Activated CD8-positive, alpha-beta memory T cell treated with anti-CD3 and anti-CD28 coated beads, Interleukin-2, amount 10 ng/mL, durations not matched to agents 7 days and 5 days (primary cell): Measurements from ENCODE around the gene INPP4A. TPM values are rescaled to one million over a fixed set of nuclear protein-coding genes. Genes with fewer than 3 reads are reported as not detected.
A peak's percentile ranks its signal among the peaks of the same experiment; 100 is the strongest.

ENCODE experiments used
- ATAC-seq: fragments of 150-1000 bp; cut with Tn5 transposase; one replicate; pipeline ENCODE4 v1.10.0; 2021; ENCODE audit warnings: moderate library complexity
- CTCF ChIA-PET: fragments of 350-600 bp; sonication (Branson Sonifier 250); formaldehyde crosslinking; loops from one replicate; lab custom pipeline; 2021; ENCODE audit warnings: antibody characterized with exemption; lab: Charles Lee
- DNase-seq: peaks from one replicate; pipeline ENCODE4 v3.0.0-alpha.2; 2020
- H3K27ac Mint-ChIP-seq: one replicate; pipeline ENCODE4 v1.8.0; 2021; ENCODE audit warnings: mild to moderate bottlenecking, mixed read lengths
- H3K27me3 Mint-ChIP-seq: one replicate; pipeline ENCODE4 v1.8.0; 2021; ENCODE audit warnings: mixed read lengths
- H3K36me3 Mint-ChIP-seq: one replicate; pipeline ENCODE4 v1.8.0; 2021; ENCODE audit warnings: mild to moderate bottlenecking, mixed read lengths
- H3K4me1 Mint-ChIP-seq: one replicate; pipeline ENCODE4 v1.8.0; 2021; ENCODE audit warnings: mixed read lengths
- H3K4me3 Mint-ChIP-seq: one replicate; pipeline ENCODE4 v1.8.0; 2021; ENCODE audit warnings: mild to moderate bottlenecking, moderate library complexity, mixed read lengths
- H3K9me3 Mint-ChIP-seq: one replicate; pipeline ENCODE4 v1.8.0; 2022; ENCODE audit warnings: low read depth, mixed read lengths
- total RNA-seq, 2 experiments: library from RNA; stranded (reverse); gene quantifications; one replicate each; pipeline ENCODE4 v1.2.3, GENCODE V29; 2021

The INPP4A gene
- total RNA-seq, 2 experiments from 2014 or later: 144 to 229 TPM

GRCh38 chr2:98442488-98442887 lies 2.2 kb upstream of the INPP4A start:
- CTCF ChIA-PET: interaction anchor here (0.7 to 1.4 kb wide), 7 partner anchors 11 to 45 kb away, joined by 3 to 7 read pairs (median 4); no protein-coding TSS in a partner anchor
- Mint-ChIP-seq H3K9me3 (peaks cover 7% of the 10 kb centered on the region), H3K4me3 (no peak overlapping the region), H3K27ac (no peak overlapping the region), H3K4me1 (peaks cover 45% of the 10 kb centered on the region), H3K27me3 (no peaks in the 10 kb centered on the region), H3K36me3 (peaks cover 44% of the 10 kb centered on the region)
- no peak for ATAC-seq
- no peak for DNase-seq

- peaks cover 3% of the 10 kb centered on the region for H3K9me3 Mint-ChIP-seq
These were observed 572 bp downstream of the INPP4A start for GRCh38 chr2:98445177-98445682.

GRCh38 chr2:98445683-98446581 lies 1.3 kb downstream of the INPP4A start:
- H3K4me1 Mint-ChIP-seq: peaks cover 44% of the 10 kb centered on the region
- H3K4me3 Mint-ChIP-seq: peak overlapping the region; percentile 88
- peaks cover 3% of the 10 kb centered on the region for H3K9me3 Mint-ChIP-seq
- ATAC-seq (peak; percentile 18), DNase-seq (peak; percentile 70)
- H3K27ac Mint-ChIP-seq: peak overlapping the region; percentile 90
- H3K27me3 Mint-ChIP-seq: no peaks in the 10 kb centered on the region
- H3K36me3 Mint-ChIP-seq: peaks cover 32% of the 10 kb centered on the region
- CTCF ChIA-PET: interaction anchor here (0.9 to 7.1 kb wide), 10 partner anchors 7 to 73 kb away, joined by 3 to 79 read pairs (median 6); no protein-coding TSS in a partner anchor

More at GRCh38 chr2:98445177-98445682, 572 bp downstream of the INPP4A start:
- DNase-seq (no peak), ATAC-seq (peak; percentile 14)
- Mint-ChIP-seq H3K27ac (peak overlapping the region; percentile 90), H3K27me3 (no peaks in the 10 kb centered on the region), H3K4me3 (peak overlapping the region; percentile 88), H3K36me3 (peaks cover 37% of the 10 kb centered on the region), H3K4me1 (peaks cover 40% of the 10 kb centered on the region)
- CTCF ChIA-PET: interaction anchor here (1.4 to 7.1 kb wide), 2 partner anchors 19 to 27 kb away, joined by 5 to 79 read pairs; no protein-coding TSS in a partner anchor

DNA sequence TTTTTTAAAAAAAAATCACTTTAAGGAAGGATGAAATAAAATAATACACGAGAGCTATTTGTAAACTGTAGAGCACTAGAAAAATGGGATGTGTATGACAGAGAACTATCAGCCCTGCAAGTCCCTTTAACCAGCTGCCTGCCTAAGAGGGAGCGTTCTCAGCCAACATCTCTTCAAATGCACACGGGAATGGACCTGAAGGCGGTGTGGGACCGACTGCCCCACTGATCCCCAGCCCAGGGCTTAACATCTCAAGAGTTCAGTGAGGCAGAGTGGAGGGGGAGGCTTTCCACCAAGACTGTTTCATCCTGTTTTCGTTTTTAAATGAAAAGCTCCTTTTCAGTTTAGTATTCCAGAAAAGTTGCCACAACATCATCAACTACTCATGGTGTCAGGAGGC lies 2.2 kb downstream of the INPP4A start:
- Mint-ChIP-seq H3K9me3 (no peaks in the 10 kb centered on the region), H3K27ac (peak overlapping the region; percentile 90), H3K27me3 (no peaks in the 10 kb centered on the region), H3K4me3 (peak overlapping the region; percentile 88), H3K36me3 (peaks cover 31% of the 10 kb centered on the region), H3K4me1 (peaks cover 51% of the 10 kb centered on the region)
- no peak for DNase-seq
- no peak for ATAC-seq
- CTCF ChIA-PET: interaction anchor here (0.9 to 7.1 kb wide), 11 partner anchors 8 to 737 kb away, joined by 3 to 79 read pairs (median 6); no protein-coding TSS in a partner anchor

GRCh38 chr2:98448441-98449145 lies 3.9 kb downstream of the INPP4A start:
- H3K27ac Mint-ChIP-seq: peak overlapping the region; percentile 89
- H3K36me3 Mint-ChIP-seq: peaks cover 40% of the 10 kb centered on the region
- peak overlapping the region; percentile 88 for H3K4me3 Mint-ChIP-seq
- no peaks in the 10 kb centered on the region for H3K27me3 Mint-ChIP-seq
- H3K9me3 Mint-ChIP-seq: no peaks in the 10 kb centered on the region
- DNase-seq (peak; percentile 69), ATAC-seq (peak; percentile 46)
- CTCF ChIA-PET: interaction anchor here (0.7 to 7.1 kb wide), 3 partner anchors 10 to 33 kb away, joined by 3 to 79 read pairs (median 24); no protein-coding TSS in a partner anchor
- H3K4me1 Mint-ChIP-seq: peaks cover 69% of the 10 kb centered on the region

DNA sequence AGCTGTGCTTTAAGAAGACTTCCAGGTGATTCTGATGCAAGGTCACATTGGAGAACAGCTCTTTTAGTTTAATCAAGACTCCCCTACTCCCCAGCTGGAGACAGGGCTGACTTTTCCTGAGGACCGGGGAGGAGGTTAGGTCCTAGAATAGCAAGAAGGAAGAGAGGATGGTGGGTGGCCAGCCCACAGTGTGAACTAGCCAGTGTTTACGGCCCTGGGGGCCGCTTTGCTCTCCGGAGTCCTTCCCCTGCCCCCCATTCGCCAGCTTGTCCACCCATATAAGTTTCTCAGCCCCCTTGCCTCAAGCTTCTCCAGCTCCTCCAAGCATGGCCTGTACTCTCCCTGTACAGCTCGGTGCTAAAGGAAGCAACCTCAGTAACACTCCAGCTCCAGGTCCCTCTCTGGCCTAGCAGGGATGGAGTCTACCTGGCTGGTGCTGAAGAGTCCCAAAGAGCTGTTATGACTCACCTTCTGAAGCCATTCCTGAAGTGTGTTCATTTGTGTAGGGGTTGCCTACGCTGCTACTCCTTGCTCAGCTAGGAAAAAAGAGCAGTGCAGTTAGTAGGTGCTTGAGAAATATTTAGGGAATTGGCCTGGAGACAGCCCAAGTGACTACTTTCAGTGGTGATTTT lies 7.9 kb downstream of the INPP4A start:
- Mint-ChIP-seq H3K9me3 (no peaks in the 10 kb centered on the region), H3K36me3 (peaks cover 36% of the 10 kb centered on the region), H3K4me3 (no peak overlapping the region), H3K27me3 (no peaks in the 10 kb centered on the region), H3K4me1 (peaks cover 90% of the 10 kb centered on the region), H3K27ac (peak overlapping the region; percentile 69)
- CTCF ChIA-PET: interaction anchor here (0.9 to 7.0 kb wide), 5 partner anchors 10 to 27 kb away, joined by 3 to 43 read pairs (median 4); no protein-coding TSS in a partner anchor
- ATAC-seq: no peak
- DNase-seq: no peak

DNA sequence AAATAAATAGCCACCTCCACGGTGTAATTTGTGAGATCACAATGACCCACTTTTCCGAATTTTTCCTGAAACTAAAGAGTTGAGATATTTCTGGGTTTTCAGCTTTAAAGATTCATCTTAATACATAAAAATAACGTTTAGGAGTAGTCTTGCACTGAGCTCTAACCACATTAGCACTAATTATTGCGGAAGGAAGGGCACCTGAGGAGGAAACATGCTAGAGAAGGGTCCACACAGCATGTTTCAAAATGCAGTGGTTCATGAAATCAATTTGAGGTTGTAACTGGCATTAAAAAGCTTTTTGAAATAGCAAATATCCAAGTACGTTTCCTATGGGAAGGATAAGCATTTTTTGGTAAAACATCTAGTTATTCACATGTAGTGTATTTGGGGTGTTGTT lies 8.4 kb downstream of the INPP4A start:
- Mint-ChIP-seq H3K9me3 (no peaks in the 10 kb centered on the region), H3K27me3 (no peaks in the 10 kb centered on the region), H3K4me1 (peaks cover 93% of the 10 kb centered on the region), H3K27ac (peak overlapping the region; percentile 69), H3K4me3 (no peak overlapping the region), H3K36me3 (peaks cover 37% of the 10 kb centered on the region)
- DNase-seq (no peak), ATAC-seq (no peak)
- CTCF ChIA-PET: interaction anchor here (0.9 to 7.0 kb wide), 5 partner anchors 10 to 27 kb away, joined by 3 to 43 read pairs (median 4); no protein-coding TSS in a partner anchor

GRCh38 chr2:98453531-98453930 lies 8.9 kb downstream of the INPP4A start:
- CTCF ChIA-PET: interaction anchor here (0.9 to 7.0 kb wide), 5 partner anchors 11 to 41 kb away, joined by 4 to 43 read pairs (median 8); no protein-coding TSS in a partner anchor
- Mint-ChIP-seq H3K27ac (peak overlapping the region; percentile 69), H3K27me3 (no peaks in the 10 kb centered on the region), H3K36me3 (peaks cover 40% of the 10 kb centered on the region), H3K4me1 (peaks cover 95% of the 10 kb centered on the region), H3K4me3 (no peak overlapping the region), H3K9me3 (no peaks in the 10 kb centered on the region)
- no peak for ATAC-seq
- no peak for DNase-seq

- ATAC-seq (no peak), DNase-seq (no peak)
- Mint-ChIP-seq H3K4me1 (peaks cover 95% of the 10 kb centered on the region), H3K27me3 (no peaks in the 10 kb centered on the region), H3K4me3 (peak overlapping the region; percentile 66), H3K9me3 (no peaks in the 10 kb centered on the region), H3K36me3 (peaks cover 42% of the 10 kb centered on the region), H3K27ac (peak overlapping the region; percentile 89)
- CTCF ChIA-PET: interaction anchor here (1.1 to 7.0 kb wide), 4 partner anchors 11 to 41 kb away, joined by 3 to 43 read pairs (median 14); no protein-coding TSS in a partner anchor
These were observed 9.4 kb downstream of the INPP4A start for GRCh38 chr2:98454073-98454472.

DNA sequence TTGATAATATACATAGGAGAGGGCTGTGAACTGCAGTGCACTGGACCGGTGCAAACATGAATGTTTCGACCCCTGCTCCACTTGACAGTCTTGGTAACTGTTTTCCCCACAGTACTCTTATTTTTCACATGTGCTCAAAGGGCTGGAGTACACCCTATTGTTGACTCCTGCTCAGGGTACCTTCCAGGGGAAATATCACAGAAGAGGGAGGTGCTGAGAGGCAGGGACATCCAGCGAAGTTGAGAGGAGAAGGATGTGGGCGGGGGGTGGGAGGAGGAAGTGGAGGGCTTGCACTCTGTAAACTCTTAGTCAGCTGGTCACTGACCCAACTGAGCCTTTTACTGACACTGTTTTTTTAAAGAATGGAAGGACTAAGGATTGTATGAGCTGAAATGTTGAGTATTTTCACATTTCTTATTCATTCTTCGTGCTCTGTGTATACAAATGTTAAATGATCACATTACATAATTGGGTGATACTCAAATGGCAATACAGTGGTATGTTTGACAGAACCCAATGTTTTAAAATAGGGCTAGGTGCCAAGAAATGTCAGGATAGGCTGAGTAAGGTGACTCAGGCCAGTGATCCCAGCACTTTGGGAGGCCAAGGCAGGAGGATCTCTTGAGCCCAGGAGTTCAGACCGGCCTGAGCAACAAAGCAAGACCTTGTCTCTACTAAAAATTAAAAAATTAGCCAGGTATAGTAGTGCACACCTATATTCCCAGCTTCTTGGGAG lies 10.0 kb downstream of the INPP4A start:
- CTCF ChIA-PET: interaction anchor here (1.1 to 7.0 kb wide), 5 partner anchors 8 to 42 kb away, joined by 3 to 43 read pairs (median 8); no protein-coding TSS in a partner anchor

GRCh38 chr2:98455494-98455976 lies 10.9 kb downstream of the INPP4A start:
- CTCF ChIA-PET: interaction anchor here (1.0 to 7.0 kb wide), 4 partner anchors 9 to 43 kb away, joined by 3 to 43 read pairs (median 14); no protein-coding TSS in a partner anchor
- H3K36me3 Mint-ChIP-seq: peaks cover 42% of the 10 kb centered on the region
- peaks cover 95% of the 10 kb centered on the region for H3K4me1 Mint-ChIP-seq
- H3K27ac Mint-ChIP-seq: peak overlapping the region; percentile 89
- peak overlapping the region; percentile 66 for H3K4me3 Mint-ChIP-seq
- ATAC-seq (peak; percentile 59), DNase-seq (no peak)
- H3K27me3 Mint-ChIP-seq: no peaks in the 10 kb centered on the region
- H3K9me3 Mint-ChIP-seq: no peaks in the 10 kb centered on the region

More for the DNA sequence above, 10.0 kb downstream of the INPP4A start:
- ATAC-seq: peak; percentile 31
- peaks cover 41% of the 10 kb centered on the region for H3K36me3 Mint-ChIP-seq
- H3K27ac Mint-ChIP-seq: peak overlapping the region; percentile 89
- no peaks in the 10 kb centered on the region for H3K27me3 Mint-ChIP-seq
- H3K9me3 Mint-ChIP-seq: no peaks in the 10 kb centered on the region
- DNase-seq: no peak
- H3K4me3 Mint-ChIP-seq: peak overlapping the region; percentile 66
- H3K4me1 Mint-ChIP-seq: peaks cover 95% of the 10 kb centered on the region
